GM18858 (cell line): ENCODE measurements around the gene PLCB1.
"Not testable (repeated sequence)": the region's sequence is repeated elsewhere in the genome, so short reads cannot be mapped to it uniquely, and the experiment has no call there.

Experiments
- ATAC-seq: cut with Tn5 transposase; IDR thresholded peaks from one replicate; pipeline ENCODE4 v1.9.1; 2021; ENCODE audit not compliant: unreplicated experiment

The PLCB1 gene

GRCh38 chr20:8639112-8639778 lies 507.2 kb downstream of the PLCB1 start:
- ATAC-seq = no peak

- ATAC-seq = no peak
These were observed 508.4 kb downstream of the PLCB1 start for GRCh38 chr20:8640461-8640860.

GRCh38 chr20:8642247-8642646 lies 510.2 kb downstream of the PLCB1 start:
- no peak for ATAC-seq

- ATAC-seq = not testable (repeated sequence)
These were observed 512.4 kb downstream of the PLCB1 start for GRCh38 chr20:8644468-8644867.

GRCh38 chr20:8645326-8645725 lies 513.3 kb downstream of the PLCB1 start:
- ATAC-seq = no peak

GRCh38 chr20:8646033-8646441 lies 514.0 kb downstream of the PLCB1 start:
- no peak for ATAC-seq

- no peak for ATAC-seq
These were observed 514.6 kb downstream of the PLCB1 start for GRCh38 chr20:8646716-8647115.

GRCh38 chr20:8647961-8648441 lies 515.9 kb downstream of the PLCB1 start:
- ATAC-seq = no peak

GRCh38 chr20:8648466-8648865 lies 516.4 kb downstream of the PLCB1 start:
- ATAC-seq = no peak

GRCh38 chr20:8652396-8652795 lies 520.3 kb downstream of the PLCB1 start:
- no peak for ATAC-seq

GRCh38 chr20:8654486-8654885 lies 522.4 kb downstream of the PLCB1 start:
- ATAC-seq = no peak

GRCh38 chr20:8656335-8656734 lies 524.3 kb downstream of the PLCB1 start:
- no peak for ATAC-seq

- ATAC-seq = no peak
These were observed 525.6 kb downstream of the PLCB1 start for GRCh38 chr20:8657664-8658063.

- ATAC-seq = no peak
These were observed 526.0 kb downstream of the PLCB1 start for GRCh38 chr20:8658103-8658502.

- ATAC-seq = no peak
These were observed 529.3 kb downstream of the PLCB1 start for GRCh38 chr20:8661229-8661952.

- no peak for ATAC-seq
These were observed 530.4 kb downstream of the PLCB1 start for GRCh38 chr20:8662433-8662954.

GRCh38 chr20:8663424-8663823 lies 531.4 kb downstream of the PLCB1 start:
- no peak for ATAC-seq

GRCh38 chr20:8664778-8665177 lies 532.7 kb downstream of the PLCB1 start:
- ATAC-seq = no peak

GRCh38 chr20:8667306-8667705 lies 535.2 kb downstream of the PLCB1 start:
- no peak for ATAC-seq

GRCh38 chr20:8670207-8670892 lies 538.3 kb downstream of the PLCB1 start:
- no peak for ATAC-seq

GRCh38 chr20:8670893-8671215 lies 538.8 kb downstream of the PLCB1 start:
- no peak for ATAC-seq
